ENCODE results near the gene OR2T10. TPM values are rescaled to one million over a fixed set of nuclear protein-coding genes. Genes with fewer than 3 reads are reported as not detected.

The OR2T10 gene
- total and polyA plus RNA-seq, 2 of the 8 experiments (the other 6 are each of a cell fraction or from before 2014, with no cell fraction given), result not detected

GRCh38 chr1:248585266-248585665 lies 12.2 kb downstream of the OR2T10 start (continued):
- no peak for TF ChIP-seq E2F6 (IDR thresholded peaks at IDR 0.05)
- TF ChIP-seq HDAC2 (IDR thresholded peaks at IDR 0.05; ENCODE audit: borderline replicate concordance in 1 of 2, low read depth in 2 of 2, low read length in 2 of 2), result no peak

All from H1 (cell line).